ENCODE data around the gene NDRG4.

DNA sequence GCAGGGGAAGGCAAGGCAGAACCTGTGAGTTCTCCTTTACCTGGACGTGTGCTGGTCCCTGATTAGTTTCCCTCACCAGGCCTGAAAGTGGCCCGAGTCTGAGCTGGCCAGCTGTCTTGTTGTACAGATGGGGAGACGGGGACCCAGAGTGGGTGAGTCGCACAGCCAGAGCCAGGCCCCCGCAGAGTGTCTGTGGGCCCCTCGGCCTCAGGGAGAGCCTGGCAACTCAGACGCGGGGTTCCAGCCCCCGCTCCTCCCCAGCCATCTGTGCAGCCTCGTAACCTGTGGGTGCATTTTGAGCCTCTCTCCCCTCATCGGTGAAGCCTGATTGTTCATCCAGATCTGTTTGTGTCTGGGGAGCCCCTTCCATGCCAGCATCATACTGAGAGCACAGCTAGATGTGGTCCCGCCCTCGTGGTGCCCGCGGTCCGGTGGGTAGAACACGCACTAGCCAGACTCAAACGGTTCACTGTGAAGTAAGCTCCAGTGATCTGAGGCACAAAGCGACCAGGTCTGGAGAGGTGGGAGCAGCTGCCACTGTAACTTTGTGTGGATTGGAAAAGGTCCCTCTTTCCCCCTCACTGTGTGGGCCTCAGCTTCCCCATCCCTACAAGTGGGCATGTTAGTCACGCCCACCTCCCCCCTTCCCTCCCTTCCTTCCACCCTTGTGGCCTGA lies 6.0 kb upstream of the NDRG4 start:
- TF ChIP-seq, protein P1, sequence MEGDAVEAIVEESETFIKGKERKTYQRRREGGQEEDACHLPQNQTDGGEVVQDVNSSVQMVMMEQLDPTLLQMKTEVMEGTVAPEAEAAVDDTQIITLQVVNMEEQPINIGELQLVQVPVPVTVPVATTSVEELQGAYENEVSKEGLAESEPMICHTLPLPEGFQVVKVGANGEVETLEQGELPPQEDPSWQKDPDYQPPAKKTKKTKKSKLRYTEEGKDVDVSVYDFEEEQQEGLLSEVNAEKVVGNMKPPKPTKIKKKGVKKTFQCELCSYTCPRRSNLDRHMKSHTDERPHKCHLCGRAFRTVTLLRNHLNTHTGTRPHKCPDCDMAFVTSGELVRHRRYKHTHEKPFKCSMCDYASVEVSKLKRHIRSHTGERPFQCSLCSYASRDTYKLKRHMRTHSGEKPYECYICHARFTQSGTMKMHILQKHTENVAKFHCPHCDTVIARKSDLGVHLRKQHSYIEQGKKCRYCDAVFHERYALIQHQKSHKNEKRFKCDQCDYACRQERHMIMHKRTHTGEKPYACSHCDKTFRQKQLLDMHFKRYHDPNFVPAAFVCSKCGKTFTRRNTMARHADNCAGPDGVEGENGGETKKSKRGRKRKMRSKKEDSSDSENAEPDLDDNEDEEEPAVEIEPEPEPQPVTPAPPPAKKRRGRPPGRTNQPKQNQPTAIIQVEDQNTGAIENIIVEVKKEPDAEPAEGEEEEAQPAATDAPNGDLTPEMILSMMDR (IDR thresholded peaks at IDR 0.05): no peak
- TF ChIP-seq POLR2A (IDR thresholded peaks at IDR 0.05): no peak
